Heart left ventricle (tissue), 16 donors: ENCODE data around the gene SYTL2. TPM values are rescaled to one million over a fixed set of nuclear protein-coding genes. Genes with fewer than 3 reads are reported as not detected.

Source experiments
- ATAC-seq, 4 donors: fragments of 200-7000 bp; cut with Tn5 transposase; one replicate each; pipeline ENCODE4 v1.9.1; 2020 to 2022; ENCODE audit warnings: moderate library complexity in 4 of 4, mild to moderate bottlenecking in 3 of 4, moderate number of reproducible peaks in 1 of 4
- DNase-seq, 5 donors: peaks; one replicate each; pipeline ENCODE4 v3.0.0-alpha.2; 2020
- H3K27ac ChIP-seq, 12 donors: fragments of 200-600 bp; sonication (generic) in 4 of 12; one replicate each; pipeline versions ENCODE4 v1.5.0 to v1.8.0; 2016 to 2022; ENCODE audit warnings: mild to moderate bottlenecking in 2 of 12
- H3K27me3 ChIP-seq, 9 donors: fragments of 200-600 bp; sonication (generic) in 2 of 9; one replicate each; pipeline versions ENCODE4 v1.5.1 to v1.8.0; 2016 to 2022; ENCODE audit warnings: mild to moderate bottlenecking in 3 of 9
- H3K36me3 ChIP-seq, 9 donors: fragments of 200-600 bp; sonication (generic) in 2 of 9; one replicate each; pipeline versions ENCODE4 v1.5.0 to v1.8.0; 2018 to 2022; ENCODE audit warnings: mild to moderate bottlenecking in 2 of 9
- H3K4me1 ChIP-seq, 12 donors: fragments of 200-600 bp; sonication (generic) in 4 of 12; one replicate each; pipeline versions ENCODE4 v1.5.0 to v1.8.0; 2016 to 2022; ENCODE audit warnings: mild to moderate bottlenecking in 3 of 12
- H3K4me3 ChIP-seq, 12 donors: fragments of 200-600 bp; sonication (generic) in 4 of 12; one replicate each; pipeline versions ENCODE4 v1.5.0 to v1.8.0; 2017 to 2022; ENCODE audit warnings: mild to moderate bottlenecking in 9 of 12, moderate library complexity in 4 of 12
- H3K9me3 ChIP-seq, 12 donors: fragments of 200-600 bp; sonication (generic) in 4 of 12; one replicate each; pipeline versions ENCODE4 v1.5.0 to v1.8.0; 2016 to 2022; ENCODE audit warnings: mild to moderate bottlenecking in 1 of 12
- POLR2A ChIP-seq, 2 donors: fragments of 450-650 bp; IDR thresholded peaks; one replicate each; pipeline ENCODE4 v1.6.1; 2017; ENCODE audit warnings: antibody characterized with exemption in 2 of 2, mild to moderate bottlenecking in 2 of 2, moderate library complexity in 2 of 2
- WGBS, 4 donors: extraction: QIAGEN DNeasy Blood & Tissue Kit in 2 of 4; methylation state at CpG; one replicate each; pipeline versions ENCODE4 v1.1.5 to v1.1.7; 2013 to 2018; 5-methylcytosine and 5-hydroxymethylcytosine counted together
- intact Hi-C, 10 donors: fragments of 100-400 bp; cut with DNase I; formaldehyde crosslinking; loops; one replicate each; pipeline versions ENCODE4 v1.11.1 to v1.14.2; 2022
- polyA plus RNA-seq, 2 donors: library from polyadenylated mRNA; stranded (reverse); fragments of 200-250 nt; gene quantifications; one replicate each; pipeline ENCODE4 v1.2.3, GENCODE V29; 2013
- total RNA-seq, 9 donors: library from RNA; depleted of rRNA in 2 of 9; stranded (reverse); fragments of >200 nt in 2 of 9; fragmentation: NEBNext Ultra II Directional in 3 of 9; extraction: Animal tissue kit (Norgen Biotek cat#: 25700) in 3 of 9; gene quantifications; one replicate each; pipeline versions ENCODE4 v1.1.0 to v1.2.4, GENCODE V29; 2016 to 2023
- TF ChIP-seq, protein P1 (sequence below), 12 donors: fragments of 200-600 bp; sonication (generic) in 4 of 12; IDR thresholded peaks; one replicate each; pipeline versions ENCODE4 v1.5.0 to v1.8.0; 2018 to 2022; ENCODE audit warnings: antibody characterized with exemption in 12 of 12, mild to moderate bottlenecking in 5 of 12
- donor health status: ischemic (EF 13 %, LVEDD 7.1; RV severe dilation, severe dysfunction).
- donor health status: healthy with polysubstance abuse.
- donor health status: DM: no; HTN: yes; CAD: no.
- donor health status: DM: no; HTN: no; CAD: no.
- donor health status: ischemic (EF 25% LVEDD 6.9; RV normal size, moderate dysfunction).
- donor health status: ischemic (EF 25% LVEDD 5.7; RV mildly dilated, moderate dysfunction).
- donor health status: healthy.
- donor health status: DM: yes; HTN: yes; CAD: no.
- donor health status: ischemic (EF 35%, LVEDD 5.7; RV mildly dilated, moderate dysfunction).
- donor health status: nonischemic (EF 11% LVEDD 7.7; RV severe dilation, severe dysfunction).
- donor health status: DM: yes; HTN: yes; CAD: no.
- donor health status: PGD.
- donor health status: ischemic (EF 29% LVEDD 5.4; RV normal size, mild dysfunction).
- donor health status: nonischemic (EF 23%, LVEDD 6.1; RV moderate dilation, normal function).

SYTL2 gene
- total and polyA plus RNA-seq, 11 donors = 2.2 to 9.5 (median 4.9) TPM

DNA sequence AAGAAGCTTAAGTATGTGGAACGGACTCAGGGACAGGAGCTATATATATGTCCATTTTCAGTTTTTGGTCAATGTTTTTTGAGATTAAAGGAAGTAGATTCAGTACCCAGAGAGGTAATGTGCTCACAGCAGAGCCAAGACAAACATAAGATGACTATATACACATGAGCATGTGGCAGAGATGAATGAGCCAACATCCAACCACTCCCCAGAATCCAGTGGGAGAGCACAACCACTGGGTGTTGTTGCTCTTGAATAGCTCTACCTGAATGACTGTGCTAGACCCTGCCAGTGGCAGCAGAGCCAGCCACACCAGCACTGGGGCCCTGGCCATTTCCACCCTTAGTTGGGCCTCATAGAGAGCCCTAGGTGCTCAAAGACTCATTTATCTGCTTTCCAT, 10.7 kb upstream of the SYTL2 start:
- Histone ChIP-seq H3K4me3 (no peak overlapping the region), H3K27ac (no peak overlapping the region), H3K27me3 (no peaks in the 10 kb centered on the region), H3K4me1 (peaks cover 0 to 5% (median 0%) of the 10 kb centered on the region in 12 donors), H3K9me3 (no peaks in the 10 kb centered on the region), H3K36me3 (no peaks in the 10 kb centered on the region)
- TF ChIP-seq, protein P1, sequence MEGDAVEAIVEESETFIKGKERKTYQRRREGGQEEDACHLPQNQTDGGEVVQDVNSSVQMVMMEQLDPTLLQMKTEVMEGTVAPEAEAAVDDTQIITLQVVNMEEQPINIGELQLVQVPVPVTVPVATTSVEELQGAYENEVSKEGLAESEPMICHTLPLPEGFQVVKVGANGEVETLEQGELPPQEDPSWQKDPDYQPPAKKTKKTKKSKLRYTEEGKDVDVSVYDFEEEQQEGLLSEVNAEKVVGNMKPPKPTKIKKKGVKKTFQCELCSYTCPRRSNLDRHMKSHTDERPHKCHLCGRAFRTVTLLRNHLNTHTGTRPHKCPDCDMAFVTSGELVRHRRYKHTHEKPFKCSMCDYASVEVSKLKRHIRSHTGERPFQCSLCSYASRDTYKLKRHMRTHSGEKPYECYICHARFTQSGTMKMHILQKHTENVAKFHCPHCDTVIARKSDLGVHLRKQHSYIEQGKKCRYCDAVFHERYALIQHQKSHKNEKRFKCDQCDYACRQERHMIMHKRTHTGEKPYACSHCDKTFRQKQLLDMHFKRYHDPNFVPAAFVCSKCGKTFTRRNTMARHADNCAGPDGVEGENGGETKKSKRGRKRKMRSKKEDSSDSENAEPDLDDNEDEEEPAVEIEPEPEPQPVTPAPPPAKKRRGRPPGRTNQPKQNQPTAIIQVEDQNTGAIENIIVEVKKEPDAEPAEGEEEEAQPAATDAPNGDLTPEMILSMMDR (IDR thresholded peaks at IDR 0.05) = no peak
- TF ChIP-seq POLR2A (IDR thresholded peaks at IDR 0.05) = no peak
- DNase-seq = no peak
- 81 to 92% (median 86%) methylated on average over 1 of the region's 1 CpG for WGBS, 4 donors
- intact Hi-C loops = loop anchor here in 6 of 10 donors (10.0 kb wide), 2 partner anchors 127 to 227 kb away; no protein-coding TSS in a partner anchor
- ATAC-seq = no peak

DNA sequence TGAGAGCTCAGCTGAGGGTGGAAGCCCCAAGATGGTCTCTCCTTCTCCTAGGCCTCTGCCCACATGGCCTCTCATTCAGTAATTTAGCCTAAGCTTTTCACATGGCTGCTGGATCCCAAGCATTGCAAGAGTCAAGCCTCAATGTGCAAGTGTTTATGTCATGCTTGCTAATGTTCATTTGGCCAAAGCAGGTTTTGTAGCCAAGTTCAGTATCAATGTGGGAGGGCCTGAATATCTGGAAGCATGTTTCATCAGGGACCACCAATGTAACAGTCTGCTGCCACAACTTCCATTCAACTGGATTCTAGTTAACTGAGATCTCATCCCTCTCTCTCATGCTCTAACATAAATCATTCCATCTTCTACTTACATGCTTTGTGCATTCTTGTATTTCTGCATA, 8.5 kb upstream of the SYTL2 start:
- no peaks in the 10 kb centered on the region for H3K4me1 ChIP-seq
- intact Hi-C loops = loop anchor here in 1 of 10 donors (10.0 kb wide), 1 partner anchor 225 kb away; no protein-coding TSS in a partner anchor
- no peaks in the 10 kb centered on the region for H3K36me3 ChIP-seq
- no peak overlapping the region for H3K27ac ChIP-seq
- H3K4me3 ChIP-seq = no peak overlapping the region
- DNase-seq (no peak), ATAC-seq (no peak)
- no peaks in the 10 kb centered on the region for H3K9me3 ChIP-seq
- H3K27me3 ChIP-seq = no peaks in the 10 kb centered on the region
- TF ChIP-seq POLR2A (IDR thresholded peaks at IDR 0.05) = no peak
- TF ChIP-seq, protein P1 (IDR thresholded peaks at IDR 0.05) = no peak

DNA sequence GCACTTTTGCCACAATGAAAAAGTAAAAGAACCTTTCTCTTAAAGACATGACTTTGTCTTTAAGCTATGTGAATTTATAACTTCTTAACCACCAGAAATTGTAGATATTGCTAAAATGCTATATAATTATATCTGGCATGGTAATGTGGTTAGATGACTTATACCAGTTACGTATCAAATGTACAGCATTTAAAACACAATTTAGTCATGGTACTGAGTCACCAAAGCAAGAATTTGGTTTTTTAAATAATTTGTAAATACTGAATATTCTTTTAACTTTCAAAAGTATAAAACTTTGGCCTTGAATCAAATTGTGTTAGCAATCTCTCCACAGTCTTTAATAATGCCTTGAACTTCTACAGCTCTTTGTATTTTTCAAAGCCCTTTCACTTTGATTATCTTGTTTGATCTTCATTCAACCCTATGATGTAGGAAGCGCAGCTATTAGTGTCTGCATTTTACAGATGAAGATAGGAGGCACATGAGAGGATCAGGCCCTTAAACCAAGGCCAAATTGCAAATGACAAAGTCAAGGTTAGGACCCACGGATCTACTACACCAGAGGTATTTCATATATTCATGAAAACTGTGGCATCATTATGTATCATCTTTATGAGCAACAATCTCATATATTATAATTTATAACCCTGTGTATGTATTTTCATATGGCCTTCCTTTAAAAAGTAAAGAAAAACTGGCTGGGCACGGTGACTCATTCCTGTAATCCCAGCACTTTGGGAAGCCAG, 4.4 kb upstream of the SYTL2 start:
- intact Hi-C loops = loop anchor here in 1 of 10 donors (10.0 kb wide), 1 partner anchor 221 kb away; no protein-coding TSS in a partner anchor
- Histone ChIP-seq H3K27me3 (peaks cover 0 to 4% (median 0%) of the 10 kb centered on the region in 9 donors), H3K36me3 (no peaks in the 10 kb centered on the region), H3K4me3 (no peak overlapping the region), H3K27ac (no peak overlapping the region), H3K4me1 (peaks cover 0 to 11% (median 5%) of the 10 kb centered on the region in 12 donors), H3K9me3 (no peaks in the 10 kb centered on the region)
- no peak for ATAC-seq
- 83 to 93% (median 91%) methylated on average over 4 of the region's 4 CpGs for WGBS, 4 donors
- TF ChIP-seq, protein P1 (IDR thresholded peaks at IDR 0.05) = no peak
- TF ChIP-seq POLR2A (IDR thresholded peaks at IDR 0.05) = no peak
- no peak for DNase-seq

DNA sequence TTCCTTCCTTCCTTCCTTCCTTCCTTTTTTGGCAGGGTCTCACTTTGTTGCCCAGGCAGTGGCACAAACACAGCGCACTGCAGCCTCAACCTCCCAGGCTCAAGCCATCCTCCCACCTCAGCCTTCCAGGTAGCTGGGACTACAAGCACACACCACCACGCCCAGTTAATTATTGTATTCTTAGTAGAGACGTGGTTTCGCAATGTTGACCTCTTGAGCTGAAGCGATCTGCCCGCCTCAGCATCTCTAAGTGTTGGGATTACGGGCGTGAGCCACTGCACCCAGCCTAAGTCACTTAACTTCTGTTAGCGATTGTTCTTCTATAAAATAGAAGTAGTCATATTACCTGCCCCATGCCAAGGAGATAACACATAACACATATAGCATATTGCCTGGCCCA, 2.8 kb upstream of the SYTL2 start:
- TF ChIP-seq, protein P1 (IDR thresholded peaks at IDR 0.05) = no peak
- TF ChIP-seq POLR2A (IDR thresholded peaks at IDR 0.05) = no peak
- ATAC-seq = no peak
- intact Hi-C loops = loop anchor here in 2 of 10 donors (5.0 to 10.0 kb wide), 3 partner anchors 121 to 439 kb away; no protein-coding TSS in a partner anchor
- Histone ChIP-seq H3K4me1 (peaks cover 0 to 20% (median 8%) of the 10 kb centered on the region in 12 donors), H3K9me3 (no peaks in the 10 kb centered on the region), H3K27ac (no peak overlapping the region), H3K27me3 (peaks cover 0 to 4% (median 0%) of the 10 kb centered on the region in 9 donors), H3K36me3 (no peaks in the 10 kb centered on the region), H3K4me3 (no peak overlapping the region)
- no peak for DNase-seq
- 93 to 95% (median 94%) methylated on average over 9 of the region's 9 CpGs for WGBS, 4 donors
